ENCODE measurements around the gene SPATA6. TPM values are rescaled to one million over a fixed set of nuclear protein-coding genes. Genes with fewer than 3 reads are reported as not detected.

The SPATA6 gene
- total and polyA plus RNA-seq, 2 of the 8 experiments (the other 6 are each of a cell fraction or from before 2014, with no cell fraction given): 2.4 to 17.2 TPM

DNA sequence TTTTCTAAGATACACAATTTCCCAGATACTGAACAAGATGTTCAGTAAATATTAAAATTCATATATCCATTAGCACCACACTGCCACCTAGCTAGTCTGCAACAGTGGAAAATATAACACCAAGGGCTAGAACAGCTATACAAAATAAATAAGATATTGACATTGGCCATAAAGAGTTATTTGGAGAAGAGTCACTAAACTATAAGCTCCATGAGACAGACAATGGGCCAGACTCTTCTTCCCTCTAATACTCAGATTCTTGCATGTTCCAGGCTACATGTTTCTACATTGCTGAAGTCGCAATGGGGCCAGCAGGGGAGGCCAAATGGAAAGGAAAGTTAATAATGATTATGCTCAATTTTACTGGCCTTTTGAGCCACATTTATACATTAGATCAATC is 21.5 kb downstream of the SPATA6 start (continued):
- no peak for TF ChIP-seq CHD2 (IDR thresholded peaks at IDR 0.05; ENCODE audit: low read length)
- no peak for TF ChIP-seq SRF (IDR thresholded peaks at IDR 0.05; ENCODE audit: low read depth, low read length)
- TF ChIP-seq, protein P1, sequence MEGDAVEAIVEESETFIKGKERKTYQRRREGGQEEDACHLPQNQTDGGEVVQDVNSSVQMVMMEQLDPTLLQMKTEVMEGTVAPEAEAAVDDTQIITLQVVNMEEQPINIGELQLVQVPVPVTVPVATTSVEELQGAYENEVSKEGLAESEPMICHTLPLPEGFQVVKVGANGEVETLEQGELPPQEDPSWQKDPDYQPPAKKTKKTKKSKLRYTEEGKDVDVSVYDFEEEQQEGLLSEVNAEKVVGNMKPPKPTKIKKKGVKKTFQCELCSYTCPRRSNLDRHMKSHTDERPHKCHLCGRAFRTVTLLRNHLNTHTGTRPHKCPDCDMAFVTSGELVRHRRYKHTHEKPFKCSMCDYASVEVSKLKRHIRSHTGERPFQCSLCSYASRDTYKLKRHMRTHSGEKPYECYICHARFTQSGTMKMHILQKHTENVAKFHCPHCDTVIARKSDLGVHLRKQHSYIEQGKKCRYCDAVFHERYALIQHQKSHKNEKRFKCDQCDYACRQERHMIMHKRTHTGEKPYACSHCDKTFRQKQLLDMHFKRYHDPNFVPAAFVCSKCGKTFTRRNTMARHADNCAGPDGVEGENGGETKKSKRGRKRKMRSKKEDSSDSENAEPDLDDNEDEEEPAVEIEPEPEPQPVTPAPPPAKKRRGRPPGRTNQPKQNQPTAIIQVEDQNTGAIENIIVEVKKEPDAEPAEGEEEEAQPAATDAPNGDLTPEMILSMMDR (IDR thresholded peaks at IDR 0.05; ENCODE audit: control extremely low read depth in 1 of 3, insufficient read depth in 1 of 3, low read depth in 1 of 3, low read length in 3 of 3): no peak

Measured in H1 (cell line).